HG02678 (cell line): ENCODE data around the gene CS.

Source experiments
- ATAC-seq: cut with Tn5 transposase; IDR thresholded peaks from one replicate; pipeline ENCODE4 v1.9.1; 2021; ENCODE audit warnings: mild to moderate bottlenecking, moderate library complexity; ENCODE audit not compliant: unreplicated experiment

CS gene

DNA sequence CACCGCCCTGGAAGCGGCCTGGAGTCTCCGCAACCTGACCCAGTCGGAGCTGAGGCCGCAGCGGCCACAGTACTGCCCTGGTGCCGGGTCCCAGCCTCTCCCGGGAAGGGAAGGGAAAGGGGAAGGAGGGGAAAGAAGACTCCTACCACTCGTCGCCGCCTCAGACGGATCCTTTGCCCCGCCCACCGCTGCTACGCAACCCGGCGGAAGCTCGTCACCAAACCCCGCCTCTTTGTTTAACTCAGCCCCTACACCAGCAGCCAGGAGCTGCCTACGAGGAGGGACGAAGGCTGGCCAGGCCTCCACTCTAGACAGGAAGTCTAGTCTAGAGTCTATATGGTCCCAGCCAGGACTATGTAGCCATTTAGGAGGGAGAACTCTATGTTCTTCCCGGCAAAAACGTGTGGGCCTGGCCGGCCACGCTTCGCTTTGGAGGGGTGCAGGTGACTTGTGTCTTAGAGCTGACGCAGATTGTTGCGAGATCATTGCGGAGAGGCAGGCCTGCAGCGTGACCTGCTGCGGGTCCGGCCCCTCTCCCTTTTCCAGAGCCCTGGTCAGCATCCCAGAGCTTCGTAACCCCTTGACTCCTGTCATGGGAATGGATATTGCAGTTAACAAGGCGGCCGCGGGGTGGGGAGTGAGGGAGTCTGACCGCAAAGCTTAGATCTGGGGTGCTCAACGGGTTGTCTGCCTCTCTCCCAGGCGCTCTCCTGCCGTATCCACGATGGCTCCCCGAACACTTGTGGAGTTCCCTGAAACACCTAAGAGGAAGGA is 78.2 kb downstream of the CS start, which contains the start of gene RNF41:
TSS of gene RNF41 (minus strand) at position 166 of the 774 bp plus-strand sequence. CDS start 7,875 bp downstream, outside the sequence.
- peak; percentile 77 for ATAC-seq
